Fibroblast of lung (primary cell): Measurements from ENCODE around the gene SPATA21.

Experiments
- CTCF ChIP-seq, 2 donors: IDR thresholded peaks in 1 of 2; conservative IDR thresholded peaks in 1 of 2; 1 replicate in 1 of 2; 2 replicates in 1 of 2; pipeline ENCODE4 v1.5.1; 2011 to 2012; ENCODE audit warnings: low read length in 2 of 2, control low read depth in 1 of 2, inconsistent platforms in 1 of 2, low read depth in 1 of 2, mild to moderate bottlenecking in 1 of 2
- EZH2 ChIP-seq: IDR thresholded peaks from 2 replicates; pipeline ENCODE4 v1.5.1; 2012; ENCODE audit warnings: low read length, control low read depth, mild to moderate bottlenecking; ENCODE audit errors: missing control alignments

- TF ChIP-seq CTCF (conservative IDR thresholded peaks at IDR 0.05 in 1 of 2, IDR thresholded peaks at IDR 0.05 in 1 of 2; ENCODE audit: low read depth in 1 of 2, low read length in 2 of 2) (no peak), EZH2 (no peak)
Observed at GRCh38 chr1:16387201-16388188, 49.7 kb downstream of the SPATA21 start.
